ENCODE data around the gene XRCC4. TPM values are rescaled to one million over a fixed set of nuclear protein-coding genes. Genes with fewer than 3 reads are reported as not detected.

XRCC4 gene
- total RNA-seq, 1 donor from 2014 or later: 11.6 TPM

- Mint-ChIP-seq H3K4me1 (no peaks in the 10 kb centered on the region), H3K4me3 (no peak overlapping the region), H3K27ac (no peak overlapping the region), H3K36me3 (ENCODE audit: low read depth) (peaks cover 24% of the 10 kb centered on the region), H3K9me3 (peaks cover 10% of the 10 kb centered on the region), H3K27me3 (no peaks in the 10 kb centered on the region)
- intact Hi-C loops (cut with micrococcal nuclease): no loop called here
- DNase-seq: no peak
Observed at GRCh38 chr5:83109380-83109779, 32.0 kb downstream of the XRCC4 start.

- no peak overlapping the region for H3K4me3 Mint-ChIP-seq
- H3K36me3 Mint-ChIP-seq (ENCODE audit: low read depth): peaks cover 30% of the 10 kb centered on the region
- H3K27me3 Mint-ChIP-seq: no peaks in the 10 kb centered on the region
- H3K9me3 Mint-ChIP-seq: peaks cover 19% of the 10 kb centered on the region
- no peaks in the 10 kb centered on the region for H3K4me1 Mint-ChIP-seq
- no peak for DNase-seq
- intact Hi-C loops (cut with micrococcal nuclease): no loop called here
- H3K27ac Mint-ChIP-seq: no peak overlapping the region
Observed at GRCh38 chr5:83115816-83116215, 38.5 kb downstream of the XRCC4 start.

GRCh38 chr5:83118471-83118870 lies 41.1 kb downstream of the XRCC4 start:
- DNase-seq: no peak
- no peak overlapping the region for H3K4me3 Mint-ChIP-seq
- intact Hi-C loops (cut with micrococcal nuclease): no loop called here
- no peaks in the 10 kb centered on the region for H3K27me3 Mint-ChIP-seq
- H3K4me1 Mint-ChIP-seq: no peaks in the 10 kb centered on the region
- no peak overlapping the region for H3K27ac Mint-ChIP-seq
- H3K9me3 Mint-ChIP-seq: peaks cover 9% of the 10 kb centered on the region
- H3K36me3 Mint-ChIP-seq (ENCODE audit: low read depth): peaks cover 16% of the 10 kb centered on the region

- intact Hi-C loops (cut with micrococcal nuclease): no loop called here
- Mint-ChIP-seq H3K9me3 (peaks cover 9% of the 10 kb centered on the region), H3K27me3 (no peaks in the 10 kb centered on the region), H3K4me3 (no peak overlapping the region), H3K4me1 (no peaks in the 10 kb centered on the region), H3K27ac (no peak overlapping the region), H3K36me3 (ENCODE audit: low read depth) (peaks cover 14% of the 10 kb centered on the region)
- DNase-seq: no peak
Observed at GRCh38 chr5:83118976-83119375, 41.6 kb downstream of the XRCC4 start.

- H3K27me3 Mint-ChIP-seq: no peaks in the 10 kb centered on the region
- intact Hi-C loops (cut with micrococcal nuclease): no loop called here
- H3K36me3 Mint-ChIP-seq (ENCODE audit: low read depth): peaks cover 2% of the 10 kb centered on the region
- H3K4me1 Mint-ChIP-seq: no peaks in the 10 kb centered on the region
- DNase-seq: no peak
- H3K27ac Mint-ChIP-seq: no peak overlapping the region
- H3K9me3 Mint-ChIP-seq: no peaks in the 10 kb centered on the region
- no peak overlapping the region for H3K4me3 Mint-ChIP-seq
Observed at GRCh38 chr5:83124593-83124992, 47.2 kb downstream of the XRCC4 start.

- DNase-seq: no peak
- intact Hi-C loops (cut with micrococcal nuclease): no loop called here
- Mint-ChIP-seq H3K4me3 (no peak overlapping the region), H3K9me3 (no peaks in the 10 kb centered on the region), H3K36me3 (ENCODE audit: low read depth) (peaks cover 2% of the 10 kb centered on the region), H3K4me1 (no peaks in the 10 kb centered on the region), H3K27me3 (no peaks in the 10 kb centered on the region), H3K27ac (no peak overlapping the region)
Observed at GRCh38 chr5:83125560-83125959, 48.2 kb downstream of the XRCC4 start.

- intact Hi-C loops (cut with micrococcal nuclease): no loop called here
- Mint-ChIP-seq H3K9me3 (peaks cover 4% of the 10 kb centered on the region), H3K36me3 (ENCODE audit: low read depth) (no peaks in the 10 kb centered on the region), H3K27ac (no peak overlapping the region), H3K4me1 (no peaks in the 10 kb centered on the region), H3K27me3 (no peaks in the 10 kb centered on the region), H3K4me3 (no peak overlapping the region)
- DNase-seq: no peak
Observed at GRCh38 chr5:83126501-83126900, 49.2 kb downstream of the XRCC4 start.

- Mint-ChIP-seq H3K4me1 (no peaks in the 10 kb centered on the region), H3K4me3 (no peak overlapping the region), H3K36me3 (ENCODE audit: low read depth) (peaks cover 12% of the 10 kb centered on the region), H3K27me3 (no peaks in the 10 kb centered on the region), H3K27ac (no peak overlapping the region), H3K9me3 (peaks cover 13% of the 10 kb centered on the region)
- no peak for DNase-seq
- intact Hi-C loops (cut with micrococcal nuclease): no loop called here
Observed at GRCh38 chr5:83133797-83134196, 56.5 kb downstream of the XRCC4 start.

- intact Hi-C loops (cut with micrococcal nuclease): no loop called here
- Mint-ChIP-seq H3K27ac (no peak overlapping the region), H3K4me1 (no peaks in the 10 kb centered on the region)
Observed at GRCh38 chr5:83142526-83142925, 65.2 kb downstream of the XRCC4 start.

GRCh38 chr5:83145241-83145640 lies 67.9 kb downstream of the XRCC4 start:
- peaks cover 3% of the 10 kb centered on the region for H3K36me3 Mint-ChIP-seq (ENCODE audit: low read depth)
- H3K4me3 Mint-ChIP-seq: no peak overlapping the region
- no peak overlapping the region for H3K27ac Mint-ChIP-seq
- no peak for DNase-seq
- no peaks in the 10 kb centered on the region for H3K27me3 Mint-ChIP-seq
- H3K4me1 Mint-ChIP-seq: no peaks in the 10 kb centered on the region
- intact Hi-C loops (cut with micrococcal nuclease): no loop called here
- no peaks in the 10 kb centered on the region for H3K9me3 Mint-ChIP-seq

More at GRCh38 chr5:83142526-83142925, 65.2 kb downstream of the XRCC4 start:
- no peaks in the 10 kb centered on the region for H3K27me3 Mint-ChIP-seq
- H3K9me3 Mint-ChIP-seq: no peaks in the 10 kb centered on the region
- no peak for DNase-seq
- peaks cover 3% of the 10 kb centered on the region for H3K36me3 Mint-ChIP-seq (ENCODE audit: low read depth)
- no peak overlapping the region for H3K4me3 Mint-ChIP-seq

GRCh38 chr5:83145882-83146331 lies 68.6 kb downstream of the XRCC4 start:
- no peak overlapping the region for H3K4me3 Mint-ChIP-seq
- no peaks in the 10 kb centered on the region for H3K9me3 Mint-ChIP-seq
- no peaks in the 10 kb centered on the region for H3K36me3 Mint-ChIP-seq (ENCODE audit: low read depth)
- H3K27ac Mint-ChIP-seq: no peak overlapping the region
- no peaks in the 10 kb centered on the region for H3K27me3 Mint-ChIP-seq
- intact Hi-C loops (cut with micrococcal nuclease): no loop called here
- no peak for DNase-seq
- no peaks in the 10 kb centered on the region for H3K4me1 Mint-ChIP-seq

- no peaks in the 10 kb centered on the region for H3K27me3 Mint-ChIP-seq
- H3K36me3 Mint-ChIP-seq (ENCODE audit: low read depth): no peaks in the 10 kb centered on the region
- no peaks in the 10 kb centered on the region for H3K4me1 Mint-ChIP-seq
- no peak for DNase-seq
- H3K4me3 Mint-ChIP-seq: no peak overlapping the region
- H3K9me3 Mint-ChIP-seq: no peaks in the 10 kb centered on the region
- no peak overlapping the region for H3K27ac Mint-ChIP-seq
- intact Hi-C loops (cut with micrococcal nuclease): no loop called here
Observed at GRCh38 chr5:83146441-83146840, 69.1 kb downstream of the XRCC4 start.

GRCh38 chr5:83147593-83147992 lies 70.2 kb downstream of the XRCC4 start:
- Mint-ChIP-seq H3K27ac (no peak overlapping the region), H3K36me3 (ENCODE audit: low read depth) (no peaks in the 10 kb centered on the region), H3K4me3 (no peak overlapping the region), H3K27me3 (no peaks in the 10 kb centered on the region), H3K4me1 (no peaks in the 10 kb centered on the region), H3K9me3 (no peaks in the 10 kb centered on the region)
- intact Hi-C loops (cut with micrococcal nuclease): no loop called here
- no peak for DNase-seq

- H3K27me3 Mint-ChIP-seq: no peaks in the 10 kb centered on the region
Observed at GRCh38 chr5:83148370-83148769, 71.0 kb downstream of the XRCC4 start.

GRCh38 chr5:83149671-83150070 lies 72.3 kb downstream of the XRCC4 start:
- Mint-ChIP-seq H3K27ac (no peak overlapping the region), H3K4me1 (peaks cover 3% of the 10 kb centered on the region), H3K4me3 (no peak overlapping the region), H3K27me3 (no peaks in the 10 kb centered on the region), H3K9me3 (no peaks in the 10 kb centered on the region), H3K36me3 (ENCODE audit: low read depth) (no peaks in the 10 kb centered on the region)
- no peak for DNase-seq
- intact Hi-C loops (cut with micrococcal nuclease): no loop called here

More at GRCh38 chr5:83148370-83148769, 71.0 kb downstream of the XRCC4 start:
- no peak for DNase-seq
- peaks cover 3% of the 10 kb centered on the region for H3K4me1 Mint-ChIP-seq
- intact Hi-C loops (cut with micrococcal nuclease): no loop called here
- no peak overlapping the region for H3K4me3 Mint-ChIP-seq
- H3K27ac Mint-ChIP-seq: no peak overlapping the region
- no peaks in the 10 kb centered on the region for H3K36me3 Mint-ChIP-seq (ENCODE audit: low read depth)
- H3K9me3 Mint-ChIP-seq: no peaks in the 10 kb centered on the region

All from activated CD4-positive, alpha-beta T cell treated with anti-CD3 and anti-CD28 coated beads, Interleukin-2, amount 10 ng/mL, durations not matched to agents 24 days and 14 days (primary cell).